Endothelial cell of umbilical vein (primary cell): ENCODE results near the gene NCOA6. TPM values are rescaled to one million over a fixed set of nuclear protein-coding genes. Genes with fewer than 3 reads are reported as not detected.

Source experiments
- BruUV-seq: library from RNA; stranded (reverse); fragments of 400-500 nt; replicated peaks from 2 replicates; lab custom pipeline; 2021; lab: Mats Ljungman, UMichigan
- CTCF ChIA-PET: fragments of 300-600, 350-600 bp; sonication (Branson Sonifier 250); formaldehyde crosslinking; loops from one replicate; lab custom pipeline; 2021; ENCODE audit warnings: antibody characterized with exemption, inconsistent platforms; lab: Charles Lee
- POLR2A ChIA-PET: fragments of 300-600, 350-600 bp; sonication (Branson Sonifier 250); formaldehyde crosslinking; loops from one replicate; lab custom pipeline; 2021; ENCODE audit warnings: antibody characterized with exemption, inconsistent platforms; lab: Charles Lee
- DNase-seq: peaks from one replicate; pipeline ENCODE4 v3.0.0-alpha.2; 2011; ENCODE audit warnings: low read depth, low spot score
- FAIRE-seq: peaks from 2 replicates; lab custom pipeline; 2011; peaks lifted over from hg19 to GRCh38; lab: Jason Lieb, UNC
- H2AFZ ChIP-seq: 2 replicates; pipeline ENCODE4 v1.6.0; 2012; ENCODE audit warnings: low read depth, low read length, control low read depth, inconsistent platforms
- H3K27ac ChIP-seq: 2 replicates; pipeline ENCODE4 v1.5.1; 2011; ENCODE audit warnings: low read depth, mild to moderate bottlenecking, control low read depth, low read length, moderate library complexity; ENCODE audit not compliant: insufficient read depth
- H3K27me3 ChIP-seq, 2 experiments: 2 replicates each; pipeline versions ENCODE4 v1.6.0 to v1.6.1; 2011; ENCODE audit warnings: low read length in 2 of 2, mixed read lengths in 1 of 2; ENCODE audit not compliant: control insufficient read depth in 2 of 2, insufficient read depth in 2 of 2
- H3K36me3 ChIP-seq, 2 experiments: 2 replicates in 1 of 2; 3 replicates in 1 of 2; pipeline ENCODE4 v1.5.1; 2011; ENCODE audit warnings: low read length in 2 of 2, mild to moderate bottlenecking in 1 of 2, moderate library complexity in 1 of 2; ENCODE audit not compliant: control insufficient read depth in 2 of 2, insufficient read depth in 2 of 2; ENCODE audit errors: extremely low read depth in 1 of 2
- H3K4me1 ChIP-seq: 3 replicates; pipeline ENCODE4 v1.5.1; 2011; ENCODE audit warnings: mild to moderate bottlenecking, low read length; ENCODE audit not compliant: control insufficient read depth, insufficient read depth; ENCODE audit errors: extremely low read depth
- H3K4me2 ChIP-seq: 2 replicates; pipeline ENCODE4 v1.6.1; 2011; ENCODE audit warnings: low read length, control low read depth, mixed read lengths; ENCODE audit not compliant: insufficient read depth
- H3K4me3 ChIP-seq, 3 experiments: fragments of 200-600 bp in 1 of 3; sonication (generic), shearing (Covaris generic) in 1 of 3; replicated peaks in 1 of 3; 2 replicates each; pipeline ENCODE4 v1.5.1; 2011 to 2016; ENCODE audit warnings: control low read depth in 3 of 3, low read length in 3 of 3, mild to moderate bottlenecking in 2 of 3, inconsistent platforms in 1 of 3, low read depth in 1 of 3, moderate library complexity in 1 of 3; ENCODE audit not compliant: insufficient read depth in 1 of 3
- H3K79me2 ChIP-seq: 2 replicates; pipeline ENCODE4 v1.6.0; 2012; ENCODE audit warnings: low read length, inconsistent platforms; ENCODE audit not compliant: control insufficient read depth, insufficient read depth
- H3K9ac ChIP-seq: replicated peaks from 2 replicates; pipeline ENCODE3; 2011; ENCODE audit warnings: low read length, control low read depth; ENCODE audit not compliant: insufficient read depth; ENCODE audit errors: extremely low read depth
- H3K9me1 ChIP-seq: replicated peaks from 3 replicates; pipeline ENCODE4 v1.6.0; 2011; ENCODE audit warnings: mild to moderate bottlenecking, low read length; ENCODE audit not compliant: control insufficient read depth, insufficient read depth; ENCODE audit errors: extremely low read depth
- H3K9me3 ChIP-seq: replicated peaks from 2 replicates; pipeline ENCODE4 v1.5.1; 2012; ENCODE audit warnings: low read length, inconsistent platforms; ENCODE audit not compliant: control insufficient read depth, insufficient read depth
- H4K20me1 ChIP-seq: replicated peaks from 2 replicates; pipeline ENCODE3; 2011; ENCODE audit warnings: mild to moderate bottlenecking, low read length; ENCODE audit not compliant: control insufficient read depth, insufficient read depth; ENCODE audit errors: extremely low read depth
- CTCF ChIP-seq, 2 donors: IDR thresholded peaks; 1 replicate in 1 of 2; 2 replicates in 1 of 2; pipeline ENCODE4 v1.5.1; 2011; ENCODE audit warnings: low read length in 2 of 2, mild to moderate bottlenecking in 2 of 2, moderate library complexity in 2 of 2, control low read depth in 1 of 2, inconsistent platforms in 1 of 2, low read depth in 1 of 2; ENCODE audit not compliant: insufficient read depth in 1 of 2; ENCODE audit errors: extremely low read depth in 1 of 2
- EZH2 ChIP-seq: IDR thresholded peaks from 2 replicates; pipeline ENCODE4 v1.6.1; 2012; ENCODE audit warnings: borderline replicate concordance, low read depth, mild to moderate bottlenecking, moderate library complexity, low read length, inconsistent platforms; ENCODE audit not compliant: severe bottlenecking
- FOS ChIP-seq: IDR thresholded peaks from 2 replicates; pipeline ENCODE4 v1.6.1; 2011; ENCODE audit warnings: mild to moderate bottlenecking, low read length, moderate library complexity, borderline replicate concordance; ENCODE audit not compliant: insufficient read depth
- GATA2 ChIP-seq: IDR thresholded peaks from 2 replicates; pipeline ENCODE4 v1.7.0; 2011; ENCODE audit warnings: low read depth, mild to moderate bottlenecking, moderate library complexity, mixed read lengths, low read length; ENCODE audit not compliant: insufficient read length, insufficient read depth
- JUN ChIP-seq: IDR thresholded peaks from 2 replicates; pipeline ENCODE4 v1.6.1; 2011; ENCODE audit warnings: borderline replicate concordance, low read depth; ENCODE audit not compliant: insufficient read length, insufficient read depth
- MAX ChIP-seq: IDR thresholded peaks from 2 replicates; pipeline ENCODE4 v1.6.1; 2011; ENCODE audit not compliant: insufficient read depth, insufficient read length
- MYC ChIP-seq: IDR thresholded peaks from one replicate; pipeline ENCODE4 v1.6.1; 2011; ENCODE audit warnings: mild to moderate bottlenecking, low read depth, low read length
- POLR2A ChIP-seq: IDR thresholded peaks from 2 replicates; pipeline ENCODE4 v1.6.1; 2012; ENCODE audit warnings: low read depth, mild to moderate bottlenecking, control low read depth, low read length
- POLR2AphosphoS5 ChIP-seq: IDR thresholded peaks from 2 replicates; pipeline ENCODE4 v1.6.1; 2012; ENCODE audit warnings: low read depth, mild to moderate bottlenecking, control low read depth, low read length, moderate library complexity; ENCODE audit not compliant: insufficient read depth
- dilution Hi-C: fragments of 300-500 bp; cut with MboI; formaldehyde crosslinking; loops from one replicate; pipeline ENCODE4 v1.15.0; 2019; ENCODE audit warnings: low sequenced_read_pairs; ENCODE audit not compliant: extremely low pct_ligation_motif_present
- intact Hi-C: fragments of 100-400 bp; cut with micrococcal nuclease; formaldehyde crosslinking; loops from one replicate; pipeline ENCODE4 v1.10.0; 2022
- polyA plus RNA-seq, 4 experiments: library from polyadenylated mRNA; depleted of rRNA in 3 of 4; stranded (reverse) in 3 of 4; unstranded in 1 of 4; fragments of >200 nt; gene quantifications; 2 replicates each; pipeline versions ENCODE4 v1.2.1 to v1.2.3, GENCODE V29; 2011 to 2012; ENCODE audit warnings: missing spikeins in 1 of 4
- total RNA-seq: library from RNA; stranded (reverse); gene quantifications from 2 replicates; pipeline ENCODE4 v1.2.3, GENCODE V29; 2021

Gene NCOA6
- total and polyA plus RNA-seq, 2 donors (not counting 3 experiments of a cell fraction or from before 2014, with no cell fraction given), result 16.9 to 26.7 TPM

- Histone ChIP-seq H3K27me3 (no peaks in the 10 kb centered on the region), H3K36me3 (peaks cover 0 to 16% of the 10 kb centered on the region in 2 experiments), H3K79me2 (no peaks in the 10 kb centered on the region), H3K4me2 (no peak overlapping the region), H2AFZ (no peak overlapping the region), H3K9me3 (no peaks in the 10 kb centered on the region), H3K9me1 (no peaks in the 10 kb centered on the region), H3K4me3 (no peak overlapping the region), H4K20me1 (no peaks in the 10 kb centered on the region), H3K9ac (no peak overlapping the region), H3K4me1 (no peaks in the 10 kb centered on the region), H3K27ac (no peak overlapping the region)
- dilution Hi-C loops, result no loop called here
- intact Hi-C loops, result no loop called here
- no peak for TF ChIP-seq MYC
- TF ChIP-seq POLR2AphosphoS5, result no peak
- TF ChIP-seq FOS, result no peak
- TF ChIP-seq POLR2A, result no peak
- no peak for TF ChIP-seq CTCF (IDR thresholded peaks at IDR 0.05; ENCODE audit: extremely low read depth in 1 of 2, insufficient read depth in 1 of 2, low read depth in 1 of 2, low read length in 2 of 2)
- no peak for TF ChIP-seq GATA2
- no peak for TF ChIP-seq MAX
- no peak for TF ChIP-seq EZH2
- no peak for TF ChIP-seq JUN
- DNase-seq (no peak), FAIRE-seq (no peak)
- no TSS peak for BruUV-seq
- ChIA-PET CTCF (interaction anchor here (6.0 kb wide), 1 partner anchor 14 kb away, joined by 47 read pairs; no protein-coding TSS in a partner anchor), POLR2A (no interaction called here)
These were observed 70.1 kb downstream of the NCOA6 start for GRCh38 chr20:34755367-34755766.
